GM21381 (cell line): ENCODE results near the gene RNH1.

ENCODE experiments used
- ATAC-seq: cut with Tn5 transposase; IDR thresholded peaks from one replicate; pipeline ENCODE4 v1.9.1; 2021; ENCODE audit warnings: mild to moderate bottlenecking, moderate library complexity; ENCODE audit not compliant: unreplicated experiment

Gene RNH1

DNA sequence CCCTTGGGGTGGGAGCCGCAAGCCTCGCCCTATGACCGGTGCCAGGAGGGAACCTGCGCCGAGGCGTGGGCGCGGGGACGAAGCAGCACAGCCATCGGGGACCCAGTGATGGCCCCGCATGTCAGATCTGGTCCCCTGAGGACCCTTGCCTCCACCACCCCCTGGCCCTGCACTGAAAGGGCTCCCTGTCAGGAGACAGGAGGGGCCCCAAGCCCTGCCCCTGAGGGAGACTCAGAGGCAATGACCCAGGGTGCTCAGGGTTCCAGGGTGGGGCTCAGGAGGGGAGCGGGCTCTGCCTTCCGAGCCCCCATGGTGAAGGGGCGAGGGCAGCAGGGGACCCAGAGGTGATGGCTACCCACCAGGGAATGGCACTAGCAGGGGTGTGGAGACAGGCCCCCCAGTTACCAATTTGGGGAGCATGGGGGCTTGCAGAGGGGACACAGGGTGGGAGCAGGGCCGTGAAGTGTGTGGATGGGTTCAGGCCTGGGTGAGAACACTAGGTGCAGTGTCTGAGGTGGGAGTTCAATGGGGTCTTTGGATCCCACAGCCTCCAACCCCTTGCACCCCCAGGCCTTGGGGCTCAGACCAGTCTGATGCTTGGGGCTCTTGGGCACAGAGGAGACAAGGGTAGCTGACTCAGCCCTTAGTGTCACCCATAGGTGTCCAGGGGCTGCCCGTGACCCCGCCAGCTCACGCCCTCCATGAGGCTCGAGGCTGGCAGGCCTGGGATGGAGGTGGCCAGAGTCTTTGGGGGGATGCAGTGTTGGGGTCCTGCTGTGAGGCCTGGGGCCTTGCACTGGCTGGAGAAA, 30.8 kb upstream of the RNH1 start:
- ATAC-seq, result no peak

- ATAC-seq, result peak; percentile 47
These were observed 30.0 kb upstream of the RNH1 start, which contains the start of gene LRRC56 for GRCh38 chr11:536841-537621. TSS of gene LRRC56 (plus strand) at chr11:537527. CDS start at chr11:540685, 3,158 bp downstream.

DNA sequence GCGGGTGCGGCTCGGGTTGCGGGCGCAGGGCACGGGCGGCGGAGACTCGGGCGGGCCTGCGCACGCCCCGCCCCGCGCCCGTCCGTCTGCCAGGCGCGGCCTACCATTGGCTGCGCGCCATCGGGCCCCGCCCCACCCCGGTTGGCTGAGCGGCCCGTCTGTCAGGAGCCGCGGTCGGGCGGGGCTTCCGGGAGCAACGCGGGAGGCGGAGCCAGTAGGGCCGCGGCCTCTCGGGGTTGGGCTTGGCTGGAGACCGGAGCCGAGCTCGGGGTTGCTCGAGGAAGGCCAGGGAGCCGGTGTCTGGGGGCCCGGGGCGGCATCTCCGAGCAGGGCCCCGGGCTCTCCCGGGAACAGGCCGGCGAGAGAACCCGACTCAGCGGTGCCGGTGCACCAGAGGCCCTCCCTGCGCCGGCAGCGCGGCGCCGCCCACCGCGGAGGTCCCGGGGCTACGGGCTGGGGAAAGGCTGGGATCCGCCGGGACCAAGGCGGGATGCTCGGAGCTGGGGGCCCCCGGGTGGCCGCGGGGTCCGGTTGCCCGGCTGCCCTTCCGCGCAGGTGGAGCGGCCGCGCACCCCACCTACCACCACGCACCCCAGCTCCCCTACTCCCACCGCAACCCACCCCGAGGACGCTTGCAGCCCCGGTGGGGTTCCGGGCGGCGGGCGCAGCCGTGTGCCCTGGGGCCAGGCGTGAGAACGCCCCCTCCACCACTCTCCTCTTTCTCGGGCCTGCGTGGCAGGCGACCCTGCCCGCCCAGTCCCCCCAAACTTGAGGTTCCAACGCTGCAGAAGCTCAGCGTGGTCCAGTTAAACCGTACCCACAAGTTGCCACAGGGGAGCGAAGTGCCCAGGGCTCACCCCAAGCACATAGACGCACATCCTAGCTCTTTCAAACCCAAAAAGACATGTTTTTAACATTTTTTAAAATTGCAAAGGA, 28.7 kb upstream of the RNH1 start, which contains the start of gene HRAS:
TSS of gene HRAS (minus strand) at position 58 of the 936 bp plus-strand sequence.
- peak; percentile 66 for ATAC-seq

GRCh38 chr11:535210-535518, 28.1 kb upstream of the RNH1 start:
- ATAC-seq, result no peak

GRCh38 chr11:534396-535209, 27.6 kb upstream of the RNH1 start:
- peak; percentile 1 for ATAC-seq

- ATAC-seq, result no peak
These were observed 26.7 kb upstream of the RNH1 start for GRCh38 chr11:533586-534395.

GRCh38 chr11:532986-533585, 26.0 kb upstream of the RNH1 start:
- no peak for ATAC-seq

GRCh38 chr11:532527-532985, 25.5 kb upstream of the RNH1 start:
- ATAC-seq, result no peak

DNA sequence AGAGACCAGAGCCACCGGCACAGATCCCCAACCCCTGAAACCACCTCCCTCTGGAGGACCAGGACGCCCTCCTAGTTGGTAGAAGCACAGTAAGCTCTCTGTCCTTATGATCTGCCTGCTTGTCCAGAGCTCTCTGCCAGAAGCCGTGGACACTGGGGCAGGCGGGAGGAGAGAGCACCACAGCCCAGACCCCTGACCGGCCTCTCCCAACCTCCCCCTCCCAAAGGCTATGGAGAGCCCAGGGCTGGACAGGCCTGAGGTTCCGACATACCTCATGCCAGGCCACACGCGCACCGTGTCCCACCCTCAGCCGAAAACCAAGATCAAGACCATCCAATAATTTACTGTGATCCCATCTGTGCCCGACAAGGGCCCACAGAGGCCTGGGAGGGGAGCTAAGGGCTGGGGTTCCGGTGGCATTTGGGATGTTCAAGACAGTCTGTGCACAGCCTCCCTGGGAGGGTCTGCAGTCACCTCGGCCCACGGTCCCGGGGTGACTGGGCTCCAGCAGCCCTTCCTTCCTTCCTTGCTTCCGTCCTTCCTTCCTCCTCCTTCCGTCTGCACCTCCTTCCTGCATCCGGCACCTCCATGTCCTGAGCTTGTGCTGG, 25.0 kb upstream of the RNH1 start:
- ATAC-seq, result no peak

DNA sequence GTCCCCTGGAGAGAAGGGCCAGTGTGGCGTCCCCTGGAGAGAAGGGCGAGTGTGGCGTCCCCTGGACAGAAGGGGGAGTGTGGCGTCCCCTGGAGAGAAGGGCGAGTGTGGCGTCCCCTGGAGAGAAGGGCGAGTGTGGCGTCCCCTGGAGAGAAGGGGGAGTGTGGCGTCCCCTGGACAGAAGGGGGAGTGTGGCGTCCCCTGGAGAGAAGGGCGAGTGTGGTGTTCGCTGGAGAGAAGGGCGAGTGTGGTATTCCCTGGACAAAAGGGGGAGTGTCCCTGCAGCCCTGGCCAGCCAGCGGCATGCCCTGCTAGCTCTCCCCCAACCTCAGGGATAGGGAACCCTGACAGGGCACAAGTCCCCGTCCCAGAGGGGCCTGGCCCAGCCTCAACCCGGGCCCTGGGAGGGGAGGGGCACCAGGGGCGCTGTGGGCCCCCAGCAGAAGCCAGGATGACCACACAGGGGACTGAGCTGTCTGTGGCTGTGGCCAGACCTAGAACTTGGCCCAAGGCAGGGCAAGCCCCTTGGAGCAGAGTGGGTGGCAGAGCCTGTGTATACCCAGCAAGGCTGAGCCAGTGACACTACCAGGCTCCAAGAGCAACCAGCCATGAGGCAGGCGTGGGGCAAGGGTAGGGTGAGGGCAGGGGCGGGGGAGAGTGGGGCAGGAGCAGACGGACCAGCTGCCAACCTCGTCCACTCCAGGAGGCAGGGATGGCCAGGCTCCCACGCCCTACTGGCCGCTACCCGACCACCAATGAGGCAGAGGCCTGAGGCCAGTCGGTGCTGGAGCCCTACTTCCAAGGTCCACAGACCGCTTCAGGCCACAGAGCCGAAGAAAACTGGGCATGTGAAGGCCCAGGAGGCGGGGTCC, 24.2 kb upstream of the RNH1 start:
- no peak for ATAC-seq

GRCh38 chr11:529728-530411, 22.8 kb upstream of the RNH1 start:
- no peak for ATAC-seq

GRCh38 chr11:528815-529727, 22.0 kb upstream of the RNH1 start:
- ATAC-seq, result no peak

DNA sequence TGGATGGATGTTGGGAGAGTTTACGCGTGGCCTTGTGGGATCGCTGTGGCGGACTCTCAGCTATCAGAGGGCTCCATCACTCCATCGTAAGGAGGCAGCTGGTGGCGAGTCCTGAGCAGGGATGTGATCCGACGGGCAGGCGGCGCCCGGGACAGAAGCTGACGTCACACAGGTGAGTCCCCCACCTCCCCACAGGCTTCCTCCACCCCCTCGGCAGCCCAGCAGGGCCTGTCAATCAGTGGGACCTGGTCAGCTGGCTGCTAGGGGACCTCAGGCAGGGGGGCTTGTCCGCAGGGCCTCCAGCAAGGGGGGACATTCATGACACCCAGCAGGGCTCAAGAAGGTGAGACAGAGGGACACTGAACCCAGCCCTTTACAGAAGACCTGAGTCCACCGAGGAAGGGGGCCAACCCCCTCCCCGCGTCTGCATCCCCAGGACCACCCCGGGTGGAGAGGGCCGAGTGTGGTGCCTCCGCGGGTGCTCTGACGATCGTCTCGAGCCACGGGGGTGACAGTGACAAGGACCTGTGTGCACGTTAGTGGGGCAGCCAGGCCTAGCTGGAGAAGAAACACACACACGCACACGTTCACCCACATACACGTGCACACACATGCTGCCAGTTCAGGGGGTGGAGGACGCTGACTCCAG, 21.2 kb upstream of the RNH1 start:
- no peak for ATAC-seq

DNA sequence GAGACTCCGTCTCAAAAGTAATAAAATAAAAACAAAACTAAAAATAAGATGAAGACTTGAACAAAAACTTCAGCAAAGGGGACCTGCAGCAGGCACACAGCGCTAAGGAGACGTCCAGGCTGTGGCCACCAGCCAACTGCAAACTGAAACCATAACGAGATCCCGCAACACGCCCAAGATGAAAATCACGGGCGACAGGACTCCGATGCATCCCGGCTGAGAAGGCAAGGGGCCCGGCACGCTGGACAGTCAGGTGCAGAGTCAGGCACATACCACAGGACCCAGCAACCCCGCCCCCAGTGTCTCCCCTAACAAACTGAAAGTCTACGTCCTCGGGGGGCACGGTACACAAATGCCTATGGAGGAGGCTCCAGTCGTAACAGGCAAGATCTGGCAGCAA, 19.1 kb upstream of the RNH1 start:
- ATAC-seq, result no peak

GRCh38 chr11:521177-521688, 14.2 kb upstream of the RNH1 start:
- no peak for ATAC-seq
